HG03342 (cell line): ENCODE data around the gene BRI3BP.
"Not testable (repeated sequence)": the region's sequence is repeated elsewhere in the genome, so short reads cannot be mapped to it uniquely, and the experiment has no call there.

Experiments
- ATAC-seq: cut with Tn5 transposase; IDR thresholded peaks from one replicate; pipeline ENCODE4 v1.9.1; 2021; ENCODE audit warnings: mild to moderate bottlenecking, moderate library complexity; ENCODE audit not compliant: unreplicated experiment

Gene BRI3BP

GRCh38 chr12:124971603-124972002 lies 21.8 kb upstream of the BRI3BP start:
- ATAC-seq, result no peak

- no peak for ATAC-seq
Measured at GRCh38 chr12:124972211-124972610, 21.2 kb upstream of the BRI3BP start.

GRCh38 chr12:124975276-124975675 lies 18.2 kb upstream of the BRI3BP start:
- no peak for ATAC-seq

GRCh38 chr12:124976999-124977398 lies 16.4 kb upstream of the BRI3BP start:
- ATAC-seq, result no peak

- no peak for ATAC-seq
Measured at GRCh38 chr12:124979568-124979967, 13.9 kb upstream of the BRI3BP start.

- ATAC-seq, result no peak
Measured at GRCh38 chr12:124980098-124980892, 13.2 kb upstream of the BRI3BP start.

GRCh38 chr12:124986876-124987275 lies 6.6 kb upstream of the BRI3BP start:
- not testable (repeated sequence) for ATAC-seq

GRCh38 chr12:124992874-124993625 lies 395 bp upstream of the BRI3BP start:
- ATAC-seq, result peak; percentile 31

GRCh38 chr12:124994437-124994975 lies 1.1 kb downstream of the BRI3BP start:
- ATAC-seq, result peak; percentile 36

GRCh38 chr12:124995200-124995961 lies 1.9 kb downstream of the BRI3BP start:
- no peak for ATAC-seq

GRCh38 chr12:124998705-124999104 lies 5.3 kb downstream of the BRI3BP start:
- no peak for ATAC-seq

- no peak for ATAC-seq
Measured at GRCh38 chr12:125001636-125002035, 8.2 kb downstream of the BRI3BP start.

GRCh38 chr12:125003021-125003420 lies 9.6 kb downstream of the BRI3BP start:
- no peak for ATAC-seq

GRCh38 chr12:125004621-125005020 lies 11.2 kb downstream of the BRI3BP start:
- no peak for ATAC-seq

GRCh38 chr12:125005652-125006051 lies 12.2 kb downstream of the BRI3BP start:
- ATAC-seq, result no peak

- ATAC-seq, result no peak
Measured at GRCh38 chr12:125006365-125006764, 12.9 kb downstream of the BRI3BP start.

GRCh38 chr12:125013816-125014442 lies 20.5 kb downstream of the BRI3BP start:
- ATAC-seq, result no peak

- no peak for ATAC-seq
Measured at GRCh38 chr12:125014526-125014925, 21.1 kb downstream of the BRI3BP start.

- ATAC-seq, result no peak
Measured at GRCh38 chr12:125015680-125016310, 22.4 kb downstream of the BRI3BP start.

- no peak for ATAC-seq
Measured at GRCh38 chr12:125017801-125018200, 24.4 kb downstream of the BRI3BP start.
